ENCODE results near the gene NPAS2. TPM values are rescaled to one million over a fixed set of nuclear protein-coding genes. Genes with fewer than 3 reads are reported as not detected.

NPAS2 gene
- total RNA-seq, 3 donors from 2014 or later, result 6.2 to 42.3 (median 22.5) TPM

- Histone ChIP-seq H3K36me3 (no peaks in the 10 kb centered on the region), H3K27me3 (no peaks in the 10 kb centered on the region), H3K4me1 (no peaks in the 10 kb centered on the region), H3K4me3 (no peak overlapping the region), H3K9me3 (no peaks in the 10 kb centered on the region), H3K27ac (no peak overlapping the region)
- TF ChIP-seq, protein P1, sequence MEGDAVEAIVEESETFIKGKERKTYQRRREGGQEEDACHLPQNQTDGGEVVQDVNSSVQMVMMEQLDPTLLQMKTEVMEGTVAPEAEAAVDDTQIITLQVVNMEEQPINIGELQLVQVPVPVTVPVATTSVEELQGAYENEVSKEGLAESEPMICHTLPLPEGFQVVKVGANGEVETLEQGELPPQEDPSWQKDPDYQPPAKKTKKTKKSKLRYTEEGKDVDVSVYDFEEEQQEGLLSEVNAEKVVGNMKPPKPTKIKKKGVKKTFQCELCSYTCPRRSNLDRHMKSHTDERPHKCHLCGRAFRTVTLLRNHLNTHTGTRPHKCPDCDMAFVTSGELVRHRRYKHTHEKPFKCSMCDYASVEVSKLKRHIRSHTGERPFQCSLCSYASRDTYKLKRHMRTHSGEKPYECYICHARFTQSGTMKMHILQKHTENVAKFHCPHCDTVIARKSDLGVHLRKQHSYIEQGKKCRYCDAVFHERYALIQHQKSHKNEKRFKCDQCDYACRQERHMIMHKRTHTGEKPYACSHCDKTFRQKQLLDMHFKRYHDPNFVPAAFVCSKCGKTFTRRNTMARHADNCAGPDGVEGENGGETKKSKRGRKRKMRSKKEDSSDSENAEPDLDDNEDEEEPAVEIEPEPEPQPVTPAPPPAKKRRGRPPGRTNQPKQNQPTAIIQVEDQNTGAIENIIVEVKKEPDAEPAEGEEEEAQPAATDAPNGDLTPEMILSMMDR (IDR thresholded peaks at IDR 0.05), result no peak
- no peak for TF ChIP-seq POLR2AphosphoS5 (IDR thresholded peaks at IDR 0.05)
- intact Hi-C loops (cut with DNase I; ENCODE audit: low total_unique reads), result loop anchor here (10.0 kb wide), 1 partner anchor 364 kb away; no protein-coding TSS in a partner anchor
- no peak for DNase-seq (ENCODE audit: low spot score in 2 of 2)
Observed at GRCh38 chr2:100978582-100979191, 158.7 kb downstream of the NPAS2 start.

GRCh38 chr2:100980046-100980445 lies 160.1 kb downstream of the NPAS2 start:
- TF ChIP-seq POLR2A (IDR thresholded peaks at IDR 0.05) (no peak), POLR2AphosphoS5 (IDR thresholded peaks at IDR 0.05) (no peak)
- TF ChIP-seq, protein P1 (IDR thresholded peaks at IDR 0.05), result no peak
- no peaks in the 10 kb centered on the region for H3K4me1 ChIP-seq
- H3K36me3 ChIP-seq, result no peaks in the 10 kb centered on the region
- H3K4me3 ChIP-seq, result no peak overlapping the region
- no peaks in the 10 kb centered on the region for H3K27me3 ChIP-seq
- H3K9me3 ChIP-seq, result no peaks in the 10 kb centered on the region
- intact Hi-C loops (cut with DNase I; ENCODE audit: low total_unique reads), result no loop called here
- no peak for DNase-seq (ENCODE audit: low spot score in 2 of 2)
- H3K27ac ChIP-seq, result no peak overlapping the region

DNA sequence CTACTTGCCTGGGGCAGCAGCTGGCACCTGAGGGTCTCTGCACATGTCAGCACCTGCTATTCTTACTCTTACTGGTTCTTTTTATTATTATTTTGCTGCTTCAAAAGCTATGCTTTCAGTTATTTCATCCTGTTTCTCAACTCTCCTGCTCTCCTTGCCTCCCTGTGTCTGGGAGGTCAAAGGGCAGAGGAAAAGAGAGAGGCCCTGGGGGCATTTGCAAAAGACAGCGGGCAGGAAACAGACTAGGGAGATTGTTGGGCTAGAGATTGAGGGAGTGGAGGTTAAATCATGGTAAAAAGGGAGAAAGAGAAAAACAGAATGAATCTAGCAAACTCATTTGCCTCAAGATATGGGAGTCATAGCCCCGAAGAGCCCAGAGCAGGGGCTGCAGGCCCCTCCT lies 161.1 kb downstream of the NPAS2 start:
- Histone ChIP-seq H3K9me3 (no peaks in the 10 kb centered on the region), H3K36me3 (no peaks in the 10 kb centered on the region), H3K27ac (no peak overlapping the region), H3K4me3 (no peak overlapping the region), H3K4me1 (no peaks in the 10 kb centered on the region), H3K27me3 (no peaks in the 10 kb centered on the region)
- intact Hi-C loops (cut with DNase I; ENCODE audit: low total_unique reads), result no loop called here
- TF ChIP-seq POLR2A (IDR thresholded peaks at IDR 0.05) (no peak), POLR2AphosphoS5 (IDR thresholded peaks at IDR 0.05) (no peak)
- TF ChIP-seq, protein P1 (IDR thresholded peaks at IDR 0.05), result no peak
- DNase-seq (ENCODE audit: low spot score in 2 of 2), result no peak

DNA sequence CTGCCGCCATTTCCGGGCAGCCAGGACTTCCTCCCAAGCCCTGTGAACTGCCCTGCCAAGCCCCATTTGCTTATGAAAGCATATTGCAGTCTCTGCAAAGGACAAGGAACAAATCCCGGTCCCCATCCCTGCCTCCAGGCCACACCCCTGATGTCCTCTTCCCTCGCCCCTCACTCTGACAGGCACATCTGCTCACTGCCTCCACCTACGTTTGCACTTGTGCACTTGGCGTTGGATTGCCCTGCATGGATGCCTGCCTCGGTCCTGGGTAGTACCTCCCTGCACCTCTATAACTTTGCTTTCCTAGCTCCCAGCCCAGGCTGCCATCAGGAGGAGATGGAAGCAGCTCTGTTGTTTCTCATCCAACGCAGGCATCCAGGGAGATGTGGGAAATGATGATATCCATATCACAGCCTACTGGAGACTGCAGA lies 162.5 kb downstream of the NPAS2 start:
- H3K27ac ChIP-seq, result no peak overlapping the region
- TF ChIP-seq POLR2A (IDR thresholded peaks at IDR 0.05) (no peak), POLR2AphosphoS5 (IDR thresholded peaks at IDR 0.05) (no peak)
- TF ChIP-seq, protein P1 (IDR thresholded peaks at IDR 0.05), result no peak
- H3K4me3 ChIP-seq, result no peak overlapping the region
- intact Hi-C loops (cut with DNase I; ENCODE audit: low total_unique reads), result no loop called here
- no peaks in the 10 kb centered on the region for H3K9me3 ChIP-seq
- no peak for DNase-seq (ENCODE audit: low spot score in 2 of 2)
- H3K4me1 ChIP-seq, result no peaks in the 10 kb centered on the region
- H3K36me3 ChIP-seq, result no peaks in the 10 kb centered on the region
- no peaks in the 10 kb centered on the region for H3K27me3 ChIP-seq

- no peaks in the 10 kb centered on the region for H3K9me3 ChIP-seq
- H3K4me3 ChIP-seq, result no peak overlapping the region
- H3K27me3 ChIP-seq, result no peaks in the 10 kb centered on the region
- no peak for TF ChIP-seq POLR2AphosphoS5 (IDR thresholded peaks at IDR 0.05)
- no peak for TF ChIP-seq POLR2A (IDR thresholded peaks at IDR 0.05)
- TF ChIP-seq, protein P1 (IDR thresholded peaks at IDR 0.05), result no peak
- no peak for DNase-seq (ENCODE audit: low spot score in 2 of 2)
- no peaks in the 10 kb centered on the region for H3K36me3 ChIP-seq
- H3K27ac ChIP-seq, result peak overlapping the region in 1 of 2 donors; percentile 78
- intact Hi-C loops (cut with DNase I; ENCODE audit: low total_unique reads), result no loop called here
- no peaks in the 10 kb centered on the region for H3K4me1 ChIP-seq
Observed at GRCh38 chr2:100983201-100983600, 163.3 kb downstream of the NPAS2 start.

Data from breast epithelium (tissue), 4 donors.